ENCODE results near the gene MYLK2. TPM values are rescaled to one million over a fixed set of nuclear protein-coding genes. Genes with fewer than 3 reads are reported as not detected.
"Not testable (repeated sequence)": the region's sequence is repeated elsewhere in the genome, so short reads cannot be mapped to it uniquely, and the experiment has no call there.

MYLK2 gene
- total RNA-seq, 1 donor from 2014 or later, result not detected

GRCh38 chr20:31815408-31816188 is 3.6 kb upstream of the MYLK2 start:
- DNase-seq (ENCODE audit: low spot score), result no peak

DNA sequence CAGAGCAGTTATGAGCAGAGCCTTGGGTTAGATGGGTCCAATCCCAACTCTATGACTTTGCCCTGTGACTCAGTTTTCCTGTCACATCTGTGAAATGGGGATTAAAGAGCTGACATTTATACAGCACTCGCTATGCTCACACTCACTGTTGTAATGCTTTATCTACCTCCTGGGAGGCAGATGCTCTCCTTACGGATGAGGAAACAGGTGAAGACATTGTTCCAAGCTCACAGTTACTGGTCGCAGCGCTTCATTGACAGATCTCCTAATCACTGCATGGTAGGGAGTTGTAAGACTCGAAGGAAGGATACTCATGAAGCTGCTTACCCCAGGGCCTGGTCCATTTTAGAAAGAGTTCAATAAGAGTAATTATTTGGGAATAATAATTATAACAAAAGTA is 2.9 kb upstream of the MYLK2 start:
- DNase-seq (ENCODE audit: low spot score), result no peak

- no peak for DNase-seq (ENCODE audit: low spot score)
Measured at GRCh38 chr20:31817461-31817860, 1.7 kb upstream of the MYLK2 start.

GRCh38 chr20:31818376-31818908 is 714 bp upstream of the MYLK2 start:
- no peak for DNase-seq (ENCODE audit: low spot score)

GRCh38 chr20:31820228-31820627 is 1.1 kb downstream of the MYLK2 start:
- DNase-seq (ENCODE audit: low spot score), result no peak

DNA sequence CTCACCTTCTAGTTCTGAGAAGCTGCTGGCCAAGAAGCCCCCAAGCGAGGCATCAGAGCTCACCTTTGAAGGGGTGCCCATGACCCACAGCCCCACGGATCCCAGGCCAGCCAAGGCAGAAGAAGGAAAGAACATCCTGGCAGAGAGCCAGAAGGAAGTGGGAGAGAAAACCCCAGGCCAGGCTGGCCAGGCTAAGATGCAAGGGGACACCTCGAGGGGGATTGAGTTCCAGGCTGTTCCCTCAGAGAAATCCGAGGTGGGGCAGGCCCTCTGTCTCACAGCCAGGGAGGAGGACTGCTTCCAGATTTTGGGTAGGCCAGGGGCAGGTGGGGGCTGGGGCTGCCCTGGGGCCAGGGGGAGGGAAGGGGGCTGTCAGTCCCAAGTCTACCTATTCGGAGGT is 2.3 kb downstream of the MYLK2 start:
- no peak for DNase-seq (ENCODE audit: low spot score)

DNA sequence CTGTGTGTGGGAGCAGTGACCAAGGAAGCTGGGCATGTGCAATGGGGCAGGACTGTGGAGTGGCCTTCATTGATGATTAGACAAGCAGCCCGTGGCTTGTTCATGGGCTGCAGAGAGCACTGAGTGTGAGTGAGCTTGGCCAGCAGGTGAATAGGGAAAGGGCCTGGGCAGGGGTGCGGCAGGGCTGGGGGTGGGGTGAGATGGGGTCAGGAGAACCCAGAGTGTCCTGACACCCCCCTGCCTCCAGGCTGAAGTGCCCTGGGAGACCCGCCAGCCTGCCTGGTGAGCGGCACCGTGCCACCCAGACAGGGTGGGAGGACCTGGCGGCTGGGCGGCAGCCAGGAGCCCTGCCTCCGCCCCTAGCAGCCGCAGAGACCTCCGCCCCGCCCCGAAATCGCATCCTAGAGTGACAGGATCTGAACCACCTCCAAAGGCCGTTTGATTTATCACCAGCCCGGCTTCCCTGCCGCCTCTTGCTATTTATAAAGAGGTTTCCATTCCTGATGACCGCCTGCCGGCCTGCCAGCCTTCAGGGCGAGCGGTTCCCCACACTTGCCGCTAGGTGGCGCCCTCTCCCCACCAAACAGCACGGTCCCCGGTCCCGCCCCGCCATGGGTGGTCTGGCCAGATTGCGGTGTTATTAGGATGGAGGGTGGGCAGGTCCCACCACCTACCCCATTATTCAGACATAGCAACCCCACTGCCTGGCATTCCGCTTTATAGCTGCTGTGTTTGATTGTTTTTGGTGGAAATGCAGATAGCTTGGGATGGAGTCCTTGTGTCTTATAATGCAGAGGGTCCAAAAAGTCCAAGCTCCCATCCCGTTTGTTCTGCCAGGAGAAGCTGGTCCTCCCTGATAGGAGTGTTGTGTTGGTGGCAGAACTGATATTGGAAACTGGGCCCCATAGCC is 3.5 kb downstream of the MYLK2 start:
- DNase-seq (ENCODE audit: low spot score), result peak; percentile 69

- no peak for DNase-seq (ENCODE audit: low spot score)
Measured at GRCh38 chr20:31823360-31824124, 4.4 kb downstream of the MYLK2 start.

GRCh38 chr20:31824125-31824485 is 4.9 kb downstream of the MYLK2 start:
- DNase-seq (ENCODE audit: low spot score), result no peak

DNA sequence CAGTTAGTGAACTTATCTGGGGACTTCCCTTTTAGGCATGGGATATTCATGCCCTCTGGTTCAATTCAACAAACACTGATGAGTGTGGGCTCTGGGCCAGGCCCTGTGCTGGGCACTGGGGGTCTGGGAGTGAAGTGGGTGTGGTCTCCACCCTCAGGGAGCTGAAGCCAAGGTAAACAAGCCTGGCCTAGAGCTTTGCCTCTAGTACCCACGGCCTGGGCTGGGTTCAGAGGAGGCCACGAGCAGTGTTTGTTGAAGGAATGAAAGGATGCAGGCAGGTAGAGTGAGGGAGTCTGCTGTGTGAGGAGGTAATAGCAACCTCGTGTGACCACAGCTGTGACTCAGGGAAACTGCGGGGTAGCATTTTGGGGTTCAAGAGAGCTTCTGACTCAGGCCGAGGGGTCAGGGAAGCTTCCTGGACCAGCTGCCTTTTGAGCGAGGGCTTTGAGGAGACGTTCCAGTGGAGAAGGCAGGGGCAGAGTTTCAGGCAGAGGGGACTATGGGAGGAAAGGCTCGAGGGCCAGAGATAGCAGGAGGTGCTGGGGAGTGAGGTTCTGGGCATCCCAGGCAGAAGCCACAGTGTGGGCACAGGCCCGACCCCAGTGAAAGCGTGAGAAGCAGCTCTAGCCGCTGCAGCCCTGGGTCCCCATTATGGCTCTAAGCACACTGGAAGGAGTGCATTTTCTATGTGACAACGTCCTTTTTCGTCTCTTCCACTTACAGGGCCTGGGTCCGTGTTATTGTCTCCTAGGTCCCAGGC is 5.6 kb downstream of the MYLK2 start:
- DNase-seq (ENCODE audit: low spot score), result no peak

DNA sequence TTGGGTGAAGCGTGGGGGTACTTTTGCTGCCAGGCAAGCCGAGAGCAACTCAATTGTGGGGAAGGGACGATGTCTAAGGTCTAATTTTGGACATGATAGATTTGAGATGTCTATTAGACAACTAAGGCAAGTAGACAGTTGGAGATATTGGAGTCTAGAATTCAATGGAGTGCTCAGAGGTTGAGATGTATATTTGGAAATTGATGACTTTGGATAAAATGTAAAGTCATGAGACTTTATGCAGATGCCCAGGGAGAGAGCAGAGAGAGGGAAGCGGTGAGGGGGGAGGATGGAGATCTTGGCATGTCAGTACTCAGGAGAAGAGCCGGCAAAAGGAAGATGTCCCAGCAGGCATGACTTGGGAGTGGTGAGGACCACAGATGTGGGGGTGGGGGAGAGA is 6.9 kb downstream of the MYLK2 start:
- no peak for DNase-seq (ENCODE audit: low spot score)

- DNase-seq (ENCODE audit: low spot score), result no peak
Measured at GRCh38 chr20:31827059-31827458, 7.9 kb downstream of the MYLK2 start.

- DNase-seq (ENCODE audit: low spot score), result not testable (repeated sequence)
Measured at GRCh38 chr20:31828016-31828415, 8.9 kb downstream of the MYLK2 start.

DNA sequence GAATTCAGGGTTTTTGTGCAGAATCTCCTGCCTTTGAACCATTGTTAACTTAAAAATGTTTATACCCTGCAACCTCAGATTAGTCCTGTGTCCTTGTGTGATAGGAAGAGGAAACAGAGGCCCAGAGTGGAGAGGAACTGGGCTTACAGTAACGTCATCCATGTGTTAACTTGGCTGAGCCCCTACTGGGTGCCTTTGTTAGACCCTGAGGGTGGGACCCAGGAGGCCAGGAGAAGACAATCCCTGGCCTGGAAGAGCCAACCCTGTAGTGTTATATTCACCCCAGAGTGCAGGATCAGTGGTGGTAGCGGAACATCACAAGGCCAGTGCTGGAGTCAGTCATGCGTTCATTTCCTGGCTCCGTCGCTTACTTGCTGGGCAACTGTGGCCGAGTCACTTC is 10.6 kb downstream of the MYLK2 start:
- DNase-seq (ENCODE audit: low spot score), result no peak

DNA sequence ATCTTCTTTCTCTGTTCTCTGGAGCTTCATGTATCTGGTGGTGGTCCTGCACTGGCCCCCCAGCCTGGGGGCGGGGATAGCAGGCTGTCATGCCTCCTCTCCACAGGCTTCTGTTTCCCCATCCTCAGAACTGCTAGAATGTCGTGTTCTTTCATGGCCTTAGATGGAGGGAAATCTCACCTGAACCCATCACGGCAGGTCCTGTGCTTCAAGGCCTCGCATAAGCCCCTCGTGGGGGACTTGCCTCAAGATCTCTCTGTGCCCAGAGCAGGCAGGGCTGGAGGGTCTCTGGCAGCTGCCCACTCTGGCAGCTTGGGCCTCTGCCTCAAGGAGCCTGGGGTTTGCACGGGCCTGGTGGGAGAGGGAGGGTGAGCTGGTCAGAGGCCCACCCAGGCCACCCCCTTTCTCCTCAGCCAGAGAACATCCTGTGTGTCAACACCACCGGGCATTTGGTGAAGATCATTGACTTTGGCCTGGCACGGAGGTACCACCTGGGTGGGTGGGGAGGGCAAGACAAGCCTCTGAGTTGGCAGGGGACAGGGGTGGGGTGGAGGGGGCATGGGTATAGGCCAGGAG is 11.3 kb downstream of the MYLK2 start:
- DNase-seq (ENCODE audit: low spot score), result no peak

GRCh38 chr20:31831211-31831610 is 12.1 kb downstream of the MYLK2 start:
- DNase-seq (ENCODE audit: low spot score), result no peak

DNA sequence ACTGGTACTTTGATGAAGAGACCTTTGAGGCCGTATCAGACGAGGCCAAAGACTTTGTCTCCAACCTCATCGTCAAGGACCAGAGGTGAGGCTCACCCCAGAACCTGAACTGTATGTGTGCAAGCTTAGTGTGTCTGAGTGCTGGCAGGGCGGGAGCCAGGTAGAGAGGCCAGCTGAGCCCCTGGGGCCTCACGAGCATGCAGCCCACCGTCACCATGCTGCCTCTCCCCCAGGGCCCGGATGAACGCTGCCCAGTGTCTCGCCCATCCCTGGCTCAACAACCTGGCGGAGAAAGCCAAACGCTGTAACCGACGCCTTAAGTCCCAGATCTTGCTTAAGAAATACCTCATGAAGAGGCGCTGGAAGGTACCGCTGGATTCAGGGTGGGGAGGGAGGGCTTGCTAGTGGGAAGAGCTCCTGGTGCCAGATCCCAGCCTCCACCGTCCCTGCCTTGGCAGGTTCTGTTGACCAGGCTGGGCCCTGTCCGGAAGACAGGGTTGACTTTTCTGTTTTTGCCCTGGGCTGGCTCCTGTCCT is 12.7 kb downstream of the MYLK2 start:
- no peak for DNase-seq (ENCODE audit: low spot score)

- DNase-seq (ENCODE audit: low spot score), result peak; percentile 36
Measured at GRCh38 chr20:31833130-31833930, 14.2 kb downstream of the MYLK2 start.

GRCh38 chr20:31833931-31834521 is 14.9 kb downstream of the MYLK2 start:
- no peak for DNase-seq (ENCODE audit: low spot score)
